Mesothelial cell of epicardium (in vitro differentiated cells): Measurements from ENCODE around the gene SPR. TPM values are rescaled to one million over a fixed set of nuclear protein-coding genes. Genes with fewer than 3 reads are reported as not detected.

Experiments
- DNase-seq, 2 experiments: peaks; one replicate each; pipeline ENCODE4 v3.0.0; 2021; ENCODE audit warnings: low spot score in 2 of 2; ENCODE audit not compliant: unreplicated experiment in 2 of 2
- H3K27ac Mint-ChIP-seq: 2 replicates; pipeline ENCODE4 v1.8.0; 2021; ENCODE audit warnings: mixed read lengths
- H3K27me3 Mint-ChIP-seq: 2 replicates; pipeline ENCODE4 v1.8.0; 2021; ENCODE audit warnings: low read depth, mixed read lengths
- H3K36me3 Mint-ChIP-seq: 2 replicates; pipeline ENCODE4 v1.8.0; 2021; ENCODE audit warnings: mixed read lengths
- H3K4me1 Mint-ChIP-seq: 2 replicates; pipeline ENCODE4 v1.8.0; 2021; ENCODE audit warnings: mixed read lengths
- H3K4me3 Mint-ChIP-seq: 2 replicates; pipeline ENCODE4 v1.8.0; 2021; ENCODE audit warnings: mild to moderate bottlenecking, moderate library complexity, mixed read lengths
- H3K9me3 Mint-ChIP-seq: 2 replicates; pipeline ENCODE4 v1.8.0; 2021; ENCODE audit warnings: mixed read lengths
- total RNA-seq: library from RNA; stranded (reverse); gene quantifications from 3 replicates; pipeline ENCODE4 v1.2.1, GENCODE V29; 2021
- TF ChIP-seq, protein P1 (sequence below): fragments of 200-600 bp; sonication (generic); IDR thresholded peaks from one replicate; pipeline ENCODE4 v1.5.0; 2021; ENCODE audit warnings: antibody characterized with exemption; ENCODE audit not compliant: unreplicated experiment

SPR gene
- total RNA-seq, 1 donor from 2014 or later, result 12.5 TPM

DNA sequence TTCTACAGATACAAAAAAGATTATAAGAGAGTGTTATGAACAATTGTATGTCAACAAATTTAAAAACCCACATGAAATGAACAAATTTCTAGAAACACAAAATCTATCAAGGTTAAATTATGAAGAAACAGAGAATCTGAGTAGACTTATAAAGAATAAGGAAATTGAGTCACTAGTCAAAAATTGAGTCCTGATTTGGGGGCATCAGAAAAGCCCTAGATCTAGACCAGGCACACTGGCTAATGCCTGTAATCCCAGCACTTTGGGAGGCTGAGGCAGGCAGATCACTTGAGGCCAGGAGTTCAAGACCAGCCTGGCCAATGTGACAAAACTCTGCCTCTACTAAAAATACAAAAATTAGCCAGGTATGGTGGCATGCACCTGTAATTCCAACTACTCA is 15.3 kb upstream of the SPR start:
- no peak for DNase-seq
- Mint-ChIP-seq H3K27me3 (peaks cover 47% of the 10 kb centered on the region), H3K36me3 (no peaks in the 10 kb centered on the region), H3K4me3 (no peak overlapping the region), H3K9me3 (peaks cover 18% of the 10 kb centered on the region), H3K4me1 (peaks cover 2% of the 10 kb centered on the region), H3K27ac (no peak overlapping the region)
- TF ChIP-seq, protein P1, sequence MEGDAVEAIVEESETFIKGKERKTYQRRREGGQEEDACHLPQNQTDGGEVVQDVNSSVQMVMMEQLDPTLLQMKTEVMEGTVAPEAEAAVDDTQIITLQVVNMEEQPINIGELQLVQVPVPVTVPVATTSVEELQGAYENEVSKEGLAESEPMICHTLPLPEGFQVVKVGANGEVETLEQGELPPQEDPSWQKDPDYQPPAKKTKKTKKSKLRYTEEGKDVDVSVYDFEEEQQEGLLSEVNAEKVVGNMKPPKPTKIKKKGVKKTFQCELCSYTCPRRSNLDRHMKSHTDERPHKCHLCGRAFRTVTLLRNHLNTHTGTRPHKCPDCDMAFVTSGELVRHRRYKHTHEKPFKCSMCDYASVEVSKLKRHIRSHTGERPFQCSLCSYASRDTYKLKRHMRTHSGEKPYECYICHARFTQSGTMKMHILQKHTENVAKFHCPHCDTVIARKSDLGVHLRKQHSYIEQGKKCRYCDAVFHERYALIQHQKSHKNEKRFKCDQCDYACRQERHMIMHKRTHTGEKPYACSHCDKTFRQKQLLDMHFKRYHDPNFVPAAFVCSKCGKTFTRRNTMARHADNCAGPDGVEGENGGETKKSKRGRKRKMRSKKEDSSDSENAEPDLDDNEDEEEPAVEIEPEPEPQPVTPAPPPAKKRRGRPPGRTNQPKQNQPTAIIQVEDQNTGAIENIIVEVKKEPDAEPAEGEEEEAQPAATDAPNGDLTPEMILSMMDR, result no peak

- Mint-ChIP-seq H3K4me3 (no peak overlapping the region), H3K27ac (no peak overlapping the region), H3K36me3 (no peaks in the 10 kb centered on the region), H3K4me1 (peaks cover 10% of the 10 kb centered on the region), H3K27me3 (peaks cover 45% of the 10 kb centered on the region), H3K9me3 (no peaks in the 10 kb centered on the region)
- TF ChIP-seq, protein P1, result no peak
- peak in 1 of 2 experiments; percentile 77 for DNase-seq
Measured at GRCh38 chr2:72883356-72883962, 3.7 kb upstream of the SPR start.

GRCh38 chr2:72886505-72887031 is 640 bp upstream of the SPR start:
- H3K4me3 Mint-ChIP-seq, result peak overlapping the region; percentile 79
- TF ChIP-seq, protein P1, result no peak
- H3K36me3 Mint-ChIP-seq, result peaks cover 5% of the 10 kb centered on the region
- peaks cover 16% of the 10 kb centered on the region for H3K4me1 Mint-ChIP-seq
- DNase-seq, result no peak
- H3K27ac Mint-ChIP-seq, result peak overlapping the region; percentile 57
- H3K9me3 Mint-ChIP-seq, result no peaks in the 10 kb centered on the region
- H3K27me3 Mint-ChIP-seq, result peaks cover 31% of the 10 kb centered on the region

GRCh38 chr2:72887740-72888437 is 681 bp downstream of the SPR start:
- no peaks in the 10 kb centered on the region for H3K9me3 Mint-ChIP-seq
- peaks cover 16% of the 10 kb centered on the region for H3K4me1 Mint-ChIP-seq
- TF ChIP-seq, protein P1, result peak; percentile 91
- peak overlapping the region; percentile 74 for H3K4me3 Mint-ChIP-seq
- DNase-seq, result peak; percentile 75 to 91
- H3K36me3 Mint-ChIP-seq, result peaks cover 8% of the 10 kb centered on the region
- peak overlapping the region; percentile 12 for H3K27ac Mint-ChIP-seq
- H3K27me3 Mint-ChIP-seq, result peaks cover 23% of the 10 kb centered on the region

GRCh38 chr2:72888438-72889202 is 1.4 kb downstream of the SPR start:
- H3K4me1 Mint-ChIP-seq, result peaks cover 16% of the 10 kb centered on the region
- H3K9me3 Mint-ChIP-seq, result no peaks in the 10 kb centered on the region
- H3K4me3 Mint-ChIP-seq, result no peak overlapping the region
- peaks cover 18% of the 10 kb centered on the region for H3K27me3 Mint-ChIP-seq
- peaks cover 8% of the 10 kb centered on the region for H3K36me3 Mint-ChIP-seq
- TF ChIP-seq, protein P1, result no peak
- H3K27ac Mint-ChIP-seq, result no peak overlapping the region
- no peak for DNase-seq
